Endothelial cell of umbilical vein (primary cell): Measurements from ENCODE around the gene MEX3D. TPM values are rescaled to one million over a fixed set of nuclear protein-coding genes. Genes with fewer than 3 reads are reported as not detected.

Source experiments
- BruUV-seq: library from RNA; stranded (reverse); fragments of 400-500 nt; replicated peaks from 2 replicates; lab custom pipeline; 2021; lab: Mats Ljungman, UMichigan
- CTCF ChIA-PET: fragments of 300-600, 350-600 bp; sonication (Branson Sonifier 250); formaldehyde crosslinking; loops from one replicate; lab custom pipeline; 2021; ENCODE audit warnings: antibody characterized with exemption, inconsistent platforms; lab: Charles Lee
- POLR2A ChIA-PET: fragments of 300-600, 350-600 bp; sonication (Branson Sonifier 250); formaldehyde crosslinking; loops from one replicate; lab custom pipeline; 2021; ENCODE audit warnings: antibody characterized with exemption, inconsistent platforms; lab: Charles Lee
- DNase-seq: peaks from one replicate; pipeline ENCODE4 v3.0.0-alpha.2; 2011; ENCODE audit warnings: low read depth, low spot score
- FAIRE-seq: peaks from 2 replicates; lab custom pipeline; 2011; peaks lifted over from hg19 to GRCh38; lab: Jason Lieb, UNC
- H2AFZ ChIP-seq: 2 replicates; pipeline ENCODE4 v1.6.0; 2012; ENCODE audit warnings: low read depth, low read length, control low read depth, inconsistent platforms
- H3K27ac ChIP-seq: 2 replicates; pipeline ENCODE4 v1.5.1; 2011; ENCODE audit warnings: low read depth, mild to moderate bottlenecking, control low read depth, low read length, moderate library complexity; ENCODE audit not compliant: insufficient read depth
- H3K27me3 ChIP-seq, 2 experiments: 2 replicates each; pipeline versions ENCODE4 v1.6.0 to v1.6.1; 2011; ENCODE audit warnings: low read length in 2 of 2, mixed read lengths in 1 of 2; ENCODE audit not compliant: control insufficient read depth in 2 of 2, insufficient read depth in 2 of 2
- H3K36me3 ChIP-seq, 2 experiments: 2 replicates in 1 of 2; 3 replicates in 1 of 2; pipeline ENCODE4 v1.5.1; 2011; ENCODE audit warnings: low read length in 2 of 2, mild to moderate bottlenecking in 1 of 2, moderate library complexity in 1 of 2; ENCODE audit not compliant: control insufficient read depth in 2 of 2, insufficient read depth in 2 of 2; ENCODE audit errors: extremely low read depth in 1 of 2
- H3K4me1 ChIP-seq: 3 replicates; pipeline ENCODE4 v1.5.1; 2011; ENCODE audit warnings: mild to moderate bottlenecking, low read length; ENCODE audit not compliant: control insufficient read depth, insufficient read depth; ENCODE audit errors: extremely low read depth
- H3K4me2 ChIP-seq: 2 replicates; pipeline ENCODE4 v1.6.1; 2011; ENCODE audit warnings: low read length, control low read depth, mixed read lengths; ENCODE audit not compliant: insufficient read depth
- H3K4me3 ChIP-seq, 3 experiments: fragments of 200-600 bp in 1 of 3; sonication (generic), shearing (Covaris generic) in 1 of 3; replicated peaks in 1 of 3; 2 replicates each; pipeline ENCODE4 v1.5.1; 2011 to 2016; ENCODE audit warnings: control low read depth in 3 of 3, low read length in 3 of 3, mild to moderate bottlenecking in 2 of 3, inconsistent platforms in 1 of 3, low read depth in 1 of 3, moderate library complexity in 1 of 3; ENCODE audit not compliant: insufficient read depth in 1 of 3
- H3K79me2 ChIP-seq: 2 replicates; pipeline ENCODE4 v1.6.0; 2012; ENCODE audit warnings: low read length, inconsistent platforms; ENCODE audit not compliant: control insufficient read depth, insufficient read depth
- H3K9ac ChIP-seq: replicated peaks from 2 replicates; pipeline ENCODE3; 2011; ENCODE audit warnings: low read length, control low read depth; ENCODE audit not compliant: insufficient read depth; ENCODE audit errors: extremely low read depth
- H3K9me1 ChIP-seq: replicated peaks from 3 replicates; pipeline ENCODE4 v1.6.0; 2011; ENCODE audit warnings: mild to moderate bottlenecking, low read length; ENCODE audit not compliant: control insufficient read depth, insufficient read depth; ENCODE audit errors: extremely low read depth
- H3K9me3 ChIP-seq: replicated peaks from 2 replicates; pipeline ENCODE4 v1.5.1; 2012; ENCODE audit warnings: low read length, inconsistent platforms; ENCODE audit not compliant: control insufficient read depth, insufficient read depth
- H4K20me1 ChIP-seq: replicated peaks from 2 replicates; pipeline ENCODE3; 2011; ENCODE audit warnings: mild to moderate bottlenecking, low read length; ENCODE audit not compliant: control insufficient read depth, insufficient read depth; ENCODE audit errors: extremely low read depth
- CTCF ChIP-seq, 2 donors: IDR thresholded peaks; 1 replicate in 1 of 2; 2 replicates in 1 of 2; pipeline ENCODE4 v1.5.1; 2011; ENCODE audit warnings: low read length in 2 of 2, mild to moderate bottlenecking in 2 of 2, moderate library complexity in 2 of 2, control low read depth in 1 of 2, inconsistent platforms in 1 of 2, low read depth in 1 of 2; ENCODE audit not compliant: insufficient read depth in 1 of 2; ENCODE audit errors: extremely low read depth in 1 of 2
- EZH2 ChIP-seq: IDR thresholded peaks from 2 replicates; pipeline ENCODE4 v1.6.1; 2012; ENCODE audit warnings: borderline replicate concordance, low read depth, mild to moderate bottlenecking, moderate library complexity, low read length, inconsistent platforms; ENCODE audit not compliant: severe bottlenecking
- FOS ChIP-seq: IDR thresholded peaks from 2 replicates; pipeline ENCODE4 v1.6.1; 2011; ENCODE audit warnings: mild to moderate bottlenecking, low read length, moderate library complexity, borderline replicate concordance; ENCODE audit not compliant: insufficient read depth
- GATA2 ChIP-seq: IDR thresholded peaks from 2 replicates; pipeline ENCODE4 v1.7.0; 2011; ENCODE audit warnings: low read depth, mild to moderate bottlenecking, moderate library complexity, mixed read lengths, low read length; ENCODE audit not compliant: insufficient read length, insufficient read depth
- JUN ChIP-seq: IDR thresholded peaks from 2 replicates; pipeline ENCODE4 v1.6.1; 2011; ENCODE audit warnings: borderline replicate concordance, low read depth; ENCODE audit not compliant: insufficient read length, insufficient read depth
- MAX ChIP-seq: IDR thresholded peaks from 2 replicates; pipeline ENCODE4 v1.6.1; 2011; ENCODE audit not compliant: insufficient read depth, insufficient read length
- MYC ChIP-seq: IDR thresholded peaks from one replicate; pipeline ENCODE4 v1.6.1; 2011; ENCODE audit warnings: mild to moderate bottlenecking, low read depth, low read length
- POLR2A ChIP-seq: IDR thresholded peaks from 2 replicates; pipeline ENCODE4 v1.6.1; 2012; ENCODE audit warnings: low read depth, mild to moderate bottlenecking, control low read depth, low read length
- POLR2AphosphoS5 ChIP-seq: IDR thresholded peaks from 2 replicates; pipeline ENCODE4 v1.6.1; 2012; ENCODE audit warnings: low read depth, mild to moderate bottlenecking, control low read depth, low read length, moderate library complexity; ENCODE audit not compliant: insufficient read depth
- dilution Hi-C: fragments of 300-500 bp; cut with MboI; formaldehyde crosslinking; loops from one replicate; pipeline ENCODE4 v1.15.0; 2019; ENCODE audit warnings: low sequenced_read_pairs; ENCODE audit not compliant: extremely low pct_ligation_motif_present
- intact Hi-C: fragments of 100-400 bp; cut with micrococcal nuclease; formaldehyde crosslinking; loops from one replicate; pipeline ENCODE4 v1.10.0; 2022
- polyA plus RNA-seq, 4 experiments: library from polyadenylated mRNA; depleted of rRNA in 3 of 4; stranded (reverse) in 3 of 4; unstranded in 1 of 4; fragments of >200 nt; gene quantifications; 2 replicates each; pipeline versions ENCODE4 v1.2.1 to v1.2.3, GENCODE V29; 2011 to 2012; ENCODE audit warnings: missing spikeins in 1 of 4
- total RNA-seq: library from RNA; stranded (reverse); gene quantifications from 2 replicates; pipeline ENCODE4 v1.2.3, GENCODE V29; 2021

Gene MEX3D
- total and polyA plus RNA-seq, 2 donors (not counting 3 experiments of a cell fraction or from before 2014, with no cell fraction given) = 30.0 to 96.7 TPM

GRCh38 chr19:1575323-1576241 lies 7.5 kb upstream of the MEX3D start:
- POLR2A ChIA-PET = no interaction called here
- no peaks in the 10 kb centered on the region for H3K27me3 ChIP-seq
- H3K9ac ChIP-seq = no peak overlapping the region
- H2AFZ ChIP-seq = no peak overlapping the region
- no peak overlapping the region for H3K4me3 ChIP-seq
- BruUV-seq = no TSS peak
- DNase-seq (no peak), FAIRE-seq (no peak)
- peaks cover 10 to 29% of the 10 kb centered on the region in 2 experiments for H3K36me3 ChIP-seq
- dilution Hi-C loops (no loop called here), intact Hi-C loops (no loop called here)
- no peaks in the 10 kb centered on the region for H3K4me1 ChIP-seq
- TF ChIP-seq JUN (no peak), GATA2 (no peak), MAX (no peak), POLR2A (no peak), CTCF (IDR thresholded peaks at IDR 0.05; ENCODE audit: extremely low read depth in 1 of 2, insufficient read depth in 1 of 2, low read depth in 1 of 2, low read length in 2 of 2) (no peak), EZH2 (no peak), MYC (no peak), FOS (no peak), POLR2AphosphoS5 (no peak)
- no peaks in the 10 kb centered on the region for H4K20me1 ChIP-seq
- H3K79me2 ChIP-seq = no peaks in the 10 kb centered on the region
- H3K27ac ChIP-seq = no peak overlapping the region
- no peak overlapping the region for H3K4me2 ChIP-seq
- no peaks in the 10 kb centered on the region for H3K9me1 ChIP-seq
- CTCF ChIA-PET = no interaction called here
- no peaks in the 10 kb centered on the region for H3K9me3 ChIP-seq
